Stimulated activated naive CD4-positive, alpha-beta T cell (primary cell): ENCODE results near the gene PSORS1C2.
"Not testable (repeated sequence)": the region's sequence is repeated elsewhere in the genome, so short reads cannot be mapped to it uniquely, and the experiment has no call there.

Experiments
- DNase-seq, 6 experiments: peaks; one replicate each; lab custom pipeline; 2025; lab: John Stamatoyannopoulos, UW

PSORS1C2 gene

DNA sequence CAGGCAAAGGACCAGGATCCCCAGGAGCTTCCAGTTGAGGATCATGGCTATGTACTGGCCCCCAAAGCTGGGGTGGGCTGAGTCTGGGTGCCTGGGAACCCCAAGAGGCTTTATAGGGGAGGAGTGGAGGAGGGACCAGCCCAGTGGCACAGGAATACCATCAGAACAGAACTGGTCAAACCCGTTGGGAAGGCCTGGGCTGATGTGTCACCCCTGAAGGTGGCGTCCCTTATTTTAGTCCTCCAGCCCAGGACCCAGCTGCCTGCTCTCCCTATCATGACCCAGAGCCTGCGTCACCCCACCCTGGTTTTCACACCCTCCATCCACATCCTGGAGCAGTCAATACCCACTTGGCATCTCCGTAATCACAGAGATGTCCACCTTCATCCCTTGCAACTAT lies at the start of gene PSORS1C2:
TSS of gene PSORS1C2 (minus strand) at position 85 of the 400 bp plus-strand sequence. CDS start at position 45, 40 bp downstream.
- no peak for DNase-seq

- no peak for DNase-seq
Measured at GRCh38 chr6:31187780-31188194, 48.9 kb upstream of the PSORS1C2 start.

- no peak for DNase-seq
Measured at GRCh38 chr6:31186052-31186734, 47.3 kb upstream of the PSORS1C2 start.

DNA sequence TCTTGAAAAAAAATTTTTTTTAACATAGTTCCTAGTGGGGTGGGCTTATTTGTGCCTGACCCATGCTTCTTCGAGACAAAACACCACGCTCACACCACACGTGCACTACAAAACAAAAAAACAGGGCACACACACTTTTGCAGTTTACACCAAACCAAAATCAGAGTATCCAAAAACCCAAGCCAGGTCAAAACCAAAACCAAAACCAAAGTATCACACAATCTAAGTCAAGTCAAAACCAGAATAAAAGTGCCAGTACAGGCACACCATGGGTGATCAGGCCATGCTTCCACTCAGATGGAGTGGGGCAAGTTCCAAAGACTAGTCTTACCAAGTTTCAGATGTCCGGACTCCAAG lies 46.8 kb upstream of the PSORS1C2 start:
- DNase-seq, result not testable (repeated sequence)

GRCh38 chr6:31183859-31184258 lies 45.0 kb upstream of the PSORS1C2 start:
- not testable (repeated sequence) for DNase-seq

GRCh38 chr6:31183287-31183686 lies 44.4 kb upstream of the PSORS1C2 start:
- not testable (repeated sequence) for DNase-seq

GRCh38 chr6:31180500-31180899 lies 41.6 kb upstream of the PSORS1C2 start:
- peak; percentile 10 to 69 (median 54) for DNase-seq

- no peak for DNase-seq
Measured at GRCh38 chr6:31179896-31180295, 41.0 kb upstream of the PSORS1C2 start.

DNA sequence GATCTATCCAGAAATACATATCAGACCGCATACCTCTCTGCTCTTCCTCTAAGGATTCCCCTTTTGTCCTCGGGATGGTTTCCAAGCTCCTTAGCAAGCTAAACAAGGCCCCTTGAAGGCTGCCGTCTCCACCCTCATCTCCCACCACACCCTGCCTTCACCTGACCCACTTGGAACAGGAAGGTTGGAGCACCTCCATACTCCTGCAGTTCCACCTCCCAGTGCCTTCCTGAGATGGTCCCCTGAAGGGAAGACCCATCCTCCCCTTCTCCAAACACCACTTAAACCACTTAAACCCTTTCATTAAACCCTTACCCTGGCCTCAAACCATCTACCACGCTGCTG lies 40.1 kb upstream of the PSORS1C2 start:
- DNase-seq, result no peak

DNA sequence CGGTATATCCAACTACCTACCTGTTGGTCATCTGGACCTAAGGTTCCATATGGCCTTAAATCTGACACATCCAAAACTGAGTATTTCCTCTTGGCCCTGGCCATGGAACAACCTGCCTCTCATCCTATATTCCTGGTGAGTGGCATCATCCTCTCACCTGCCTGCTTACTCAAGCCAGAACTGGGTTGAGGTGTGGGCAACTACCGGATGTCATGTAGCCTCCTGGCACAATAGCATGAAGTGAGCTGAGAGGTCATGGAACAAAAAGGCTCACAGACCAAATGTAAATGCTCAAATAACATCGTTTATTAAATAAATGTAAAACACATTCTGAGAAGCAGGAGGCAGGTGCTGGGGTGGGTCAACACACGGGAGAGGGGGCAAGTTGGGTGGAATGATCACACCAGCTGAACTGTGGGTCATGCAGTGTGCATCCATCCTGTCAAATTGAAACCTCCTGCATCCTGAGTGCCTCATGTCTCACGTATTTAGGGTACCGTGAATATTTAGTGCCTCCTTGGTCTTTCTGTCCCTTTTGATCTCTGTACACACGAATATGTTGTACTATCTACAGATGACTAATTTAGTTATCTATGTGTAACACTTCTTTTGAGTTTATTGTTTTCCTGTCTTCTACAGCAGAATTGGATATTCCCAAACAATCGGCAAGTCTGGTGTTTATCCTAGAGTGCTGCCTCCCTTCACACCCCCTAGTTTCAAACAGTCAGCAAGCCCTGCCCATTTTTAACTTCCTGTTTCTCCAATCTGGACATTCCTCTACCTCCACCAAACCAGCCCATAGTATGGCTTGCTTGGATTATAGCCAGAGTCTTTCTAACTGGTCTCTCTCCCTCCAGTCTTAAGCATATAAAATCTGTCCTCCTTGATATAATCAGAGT lies 39.5 kb upstream of the PSORS1C2 start:
- no peak for DNase-seq

DNA sequence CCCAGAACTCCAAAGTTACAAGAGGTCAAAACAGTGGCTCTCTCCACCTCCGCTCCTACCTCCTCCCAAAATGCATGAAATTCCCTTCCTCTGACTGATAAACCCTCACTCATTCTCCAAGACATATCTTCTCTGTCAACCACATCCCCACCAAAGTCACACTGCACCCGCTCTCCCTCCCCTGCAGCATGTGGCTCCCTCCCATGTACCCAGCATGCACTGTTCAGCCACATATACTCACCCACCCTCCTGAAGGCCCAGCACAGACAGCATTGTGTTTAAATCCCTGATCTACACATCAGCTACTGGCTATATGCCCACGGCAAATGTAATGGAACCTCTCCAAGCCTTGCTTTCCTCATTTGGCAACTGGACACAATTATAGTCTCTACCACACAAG lies 37.1 kb upstream of the PSORS1C2 start:
- DNase-seq, result no peak

DNA sequence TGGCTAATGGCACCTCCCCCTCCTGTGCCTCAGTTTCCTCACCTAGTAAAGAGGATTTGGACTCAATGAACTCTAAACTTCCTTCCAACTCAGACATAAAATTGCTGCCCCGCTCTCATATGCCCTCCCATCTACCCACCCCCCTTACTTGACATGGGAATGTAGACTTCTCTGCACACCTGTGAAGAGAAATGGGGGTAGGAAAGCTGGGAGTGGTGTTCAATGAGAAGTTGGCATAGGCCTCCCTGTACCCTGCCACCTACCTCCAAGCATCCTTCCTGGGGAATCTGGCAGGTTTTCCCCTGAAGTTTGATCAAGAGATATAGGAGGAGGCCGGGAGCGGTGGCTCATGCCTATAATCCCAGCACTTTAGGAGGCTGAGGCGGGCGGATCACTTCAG lies 35.5 kb upstream of the PSORS1C2 start:
- DNase-seq, result no peak

GRCh38 chr6:31173406-31173805 lies 34.5 kb upstream of the PSORS1C2 start:
- no peak for DNase-seq

GRCh38 chr6:31172973-31173384 lies 34.1 kb upstream of the PSORS1C2 start:
- no peak for DNase-seq

DNA sequence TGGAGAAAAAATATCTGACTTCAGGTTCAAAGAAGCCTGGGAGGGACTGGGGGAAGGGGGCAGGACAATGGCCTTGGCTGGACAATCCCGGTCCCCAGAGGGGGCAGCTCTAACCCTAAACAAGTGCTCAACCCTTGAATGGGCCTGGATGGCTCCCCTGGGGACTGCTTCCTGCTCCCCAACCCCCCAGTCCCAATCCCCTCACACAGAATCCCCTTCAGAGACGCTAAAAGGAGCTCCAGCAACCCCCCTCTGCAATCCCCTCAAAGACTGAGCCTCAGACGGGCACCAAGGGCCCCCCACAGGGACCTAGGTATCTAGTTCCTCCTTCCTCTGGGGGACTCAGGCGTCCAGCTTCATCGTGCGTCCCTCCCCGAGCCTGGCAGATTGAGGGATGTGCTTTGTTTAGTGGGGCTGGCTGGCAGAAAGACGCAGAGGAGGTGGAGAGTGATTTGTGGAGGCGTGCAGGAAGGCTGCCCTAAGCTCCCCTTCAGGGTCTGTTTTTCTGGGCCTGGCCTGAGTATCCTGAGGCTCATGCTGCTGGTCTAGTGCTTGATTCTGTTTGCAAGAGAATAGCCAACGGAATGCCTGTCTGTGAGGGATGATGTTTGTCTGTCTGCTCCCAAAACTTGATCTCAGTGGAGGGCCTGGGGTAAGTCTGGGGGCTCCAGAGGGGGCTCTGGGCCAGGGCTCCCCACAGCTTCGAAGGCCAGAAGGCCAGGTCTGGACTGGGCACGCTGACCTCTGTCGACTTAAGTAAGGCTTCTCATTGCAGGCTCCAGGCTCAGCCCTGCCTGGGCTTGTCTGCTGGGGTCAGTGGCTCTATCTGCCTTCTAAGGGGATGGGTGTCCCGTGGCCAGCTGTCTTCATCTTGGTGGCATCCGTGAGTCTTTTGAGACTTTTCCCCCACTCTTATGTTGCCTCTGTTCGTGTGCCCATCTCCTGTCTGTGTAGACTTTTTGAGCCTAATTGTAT lies 33.4 kb upstream of the PSORS1C2 start:
- DNase-seq, result no peak

DNA sequence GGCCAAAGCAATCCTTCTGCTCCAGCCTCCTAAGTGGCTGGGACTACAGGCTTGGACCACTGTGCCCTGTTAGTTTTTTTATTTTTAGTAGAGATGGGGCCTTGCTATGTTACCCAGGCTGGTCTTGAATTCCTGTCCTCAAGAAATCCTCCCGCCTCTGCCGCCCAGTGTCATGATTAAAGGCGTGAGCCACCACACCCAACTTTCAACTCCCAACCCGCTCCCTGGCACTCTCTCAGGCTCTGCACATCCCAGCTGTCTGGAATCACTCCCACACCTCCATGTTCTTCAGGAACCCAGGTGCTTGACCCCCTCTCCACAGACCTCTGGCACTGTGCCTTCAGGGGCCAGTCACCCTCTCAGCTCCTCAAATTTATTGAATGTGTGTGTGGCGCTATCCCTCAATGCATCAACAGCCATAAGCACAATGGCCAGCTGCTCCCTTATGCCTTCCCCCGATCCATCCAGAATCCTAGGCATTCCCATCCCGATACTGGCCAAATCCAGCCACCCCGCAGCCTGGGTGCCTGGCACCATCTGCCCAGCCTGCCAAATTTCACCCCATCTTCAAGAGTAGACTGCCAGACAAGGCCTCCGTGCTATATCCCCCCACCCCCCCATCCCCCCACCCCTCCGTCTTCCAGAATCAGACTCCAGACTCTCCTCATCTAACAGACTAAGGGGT lies 32.3 kb upstream of the PSORS1C2 start:
- DNase-seq, result no peak

DNA sequence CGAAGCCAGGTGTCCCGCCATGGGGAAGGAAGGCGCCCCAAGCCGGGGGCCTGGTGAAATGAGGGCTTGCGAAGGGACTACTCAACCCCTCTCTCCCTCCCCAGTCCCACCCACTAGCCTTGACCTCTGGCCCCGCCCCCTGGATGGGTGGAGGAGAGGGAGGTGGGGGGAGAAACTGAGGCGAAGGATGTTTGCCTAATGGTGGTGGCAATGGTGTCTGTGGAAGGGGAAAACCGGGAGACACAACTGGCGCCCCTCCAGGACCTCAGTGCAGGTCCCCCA lies 31.7 kb upstream of the PSORS1C2 start, which contains the start of gene POU5F1:
TSS of gene POU5F1 (minus strand) at position 83 of the 282 bp plus-strand sequence. CDS start at position 21, 62 bp downstream.
- no peak for DNase-seq

- not testable (repeated sequence) for DNase-seq
Measured at GRCh38 chr6:31169858-31170599, 31.2 kb upstream of the PSORS1C2 start.

DNA sequence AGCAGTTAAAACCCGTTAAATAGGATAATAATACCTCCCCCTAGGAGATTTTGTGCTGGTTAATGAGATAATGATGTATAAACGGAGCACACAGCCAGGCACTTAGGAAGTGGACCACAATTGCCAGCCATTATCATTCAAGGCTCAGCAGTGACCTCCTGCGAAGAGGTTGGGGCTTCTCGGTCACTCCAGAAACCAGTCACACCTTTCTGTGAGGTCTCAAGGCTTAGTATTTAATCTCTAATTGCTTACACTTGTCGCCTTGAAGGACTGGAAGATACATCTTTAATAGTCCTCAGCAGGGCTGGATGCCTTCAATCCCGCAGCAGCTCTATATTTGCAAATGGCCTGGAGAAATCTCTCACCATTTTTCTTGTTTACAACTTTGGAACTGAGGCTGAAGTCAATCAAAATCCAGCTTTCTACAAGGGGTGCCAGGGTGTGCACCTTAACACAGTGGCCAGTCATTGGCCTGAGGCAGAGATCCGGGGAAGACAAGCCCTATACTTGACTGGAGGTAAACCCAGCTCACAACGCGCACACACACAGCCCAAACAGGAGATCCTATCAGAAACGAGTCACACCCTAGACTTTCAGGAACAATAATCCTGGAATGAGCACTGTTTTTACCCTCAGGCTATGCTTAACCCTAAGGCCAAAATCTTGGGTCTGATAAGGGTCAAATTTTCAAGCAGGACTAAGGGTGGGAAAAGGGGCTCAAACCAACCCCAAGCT lies 30.4 kb upstream of the PSORS1C2 start:
- DNase-seq, result no peak

- no peak for DNase-seq
Measured at GRCh38 chr6:31168606-31169005, 29.7 kb upstream of the PSORS1C2 start.
